ENCODE results near the gene ACOT11. TPM values are rescaled to one million over a fixed set of nuclear protein-coding genes. Genes with fewer than 3 reads are reported as not detected.

Gene ACOT11
- total and polyA plus RNA-seq, 4 donors = 2.8 to 13.5 (median 7.9) TPM

- peak; percentile 85 to 89 (median 87) for DNase-seq
These were observed 48.5 kb upstream of the ACOT11 start for GRCh38 chr1:54499360-54500106.

GRCh38 chr1:54500107-54500431 is 48.0 kb upstream of the ACOT11 start:
- Histone ChIP-seq H3K4me3 (no peak overlapping the region), H3K36me3 (ENCODE audit: control insufficient read depth in 4 of 4, insufficient read depth in 4 of 4, low read length in 4 of 4) (no peaks in the 10 kb centered on the region), H3K27me3 (ENCODE audit: control insufficient read depth in 3 of 3, insufficient read depth in 3 of 3, low read length in 2 of 3) (no peaks in the 10 kb centered on the region), H3K27ac (ENCODE audit: low read depth in 1 of 2, low read length in 1 of 2) (no peak overlapping the region), H3K9ac (ENCODE audit: insufficient read depth in 1 of 2, low read length in 2 of 2) (no peak overlapping the region), H3K9me3 (ENCODE audit: control insufficient read depth in 4 of 4, insufficient read depth in 3 of 4, low read length in 3 of 4) (peaks cover 0 to 4% (median 2%) of the 10 kb centered on the region in 4 donors), H3K4me1 (ENCODE audit: control insufficient read depth in 5 of 5, insufficient read depth in 5 of 5, low read length in 5 of 5) (peaks cover 0 to 18% (median 0%) of the 10 kb centered on the region in 5 donors)
- TF ChIP-seq, protein P1, sequence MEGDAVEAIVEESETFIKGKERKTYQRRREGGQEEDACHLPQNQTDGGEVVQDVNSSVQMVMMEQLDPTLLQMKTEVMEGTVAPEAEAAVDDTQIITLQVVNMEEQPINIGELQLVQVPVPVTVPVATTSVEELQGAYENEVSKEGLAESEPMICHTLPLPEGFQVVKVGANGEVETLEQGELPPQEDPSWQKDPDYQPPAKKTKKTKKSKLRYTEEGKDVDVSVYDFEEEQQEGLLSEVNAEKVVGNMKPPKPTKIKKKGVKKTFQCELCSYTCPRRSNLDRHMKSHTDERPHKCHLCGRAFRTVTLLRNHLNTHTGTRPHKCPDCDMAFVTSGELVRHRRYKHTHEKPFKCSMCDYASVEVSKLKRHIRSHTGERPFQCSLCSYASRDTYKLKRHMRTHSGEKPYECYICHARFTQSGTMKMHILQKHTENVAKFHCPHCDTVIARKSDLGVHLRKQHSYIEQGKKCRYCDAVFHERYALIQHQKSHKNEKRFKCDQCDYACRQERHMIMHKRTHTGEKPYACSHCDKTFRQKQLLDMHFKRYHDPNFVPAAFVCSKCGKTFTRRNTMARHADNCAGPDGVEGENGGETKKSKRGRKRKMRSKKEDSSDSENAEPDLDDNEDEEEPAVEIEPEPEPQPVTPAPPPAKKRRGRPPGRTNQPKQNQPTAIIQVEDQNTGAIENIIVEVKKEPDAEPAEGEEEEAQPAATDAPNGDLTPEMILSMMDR (IDR thresholded peaks at IDR 0.05; ENCODE audit: control extremely low read depth, extremely low read depth) = no peak
- 55 to 61% methylated on average over 10 of the region's 10 CpGs for WGBS, 2 donors
- ATAC-seq (ENCODE audit: insufficient read depth, low FRiP score) (no peak), DNase-seq (no peak)

More at GRCh38 chr1:54499360-54500106, 48.5 kb upstream of the ACOT11 start:
- ATAC-seq (ENCODE audit: insufficient read depth, low FRiP score) = no peak
- Histone ChIP-seq H3K4me3 (no peak overlapping the region), H3K9me3 (ENCODE audit: control insufficient read depth in 4 of 4, insufficient read depth in 3 of 4, low read length in 3 of 4) (peaks cover 0 to 4% (median 2%) of the 10 kb centered on the region in 4 donors), H3K9ac (ENCODE audit: insufficient read depth in 1 of 2, low read length in 2 of 2) (no peak overlapping the region), H3K27ac (ENCODE audit: low read depth in 1 of 2, low read length in 1 of 2) (no peak overlapping the region), H3K27me3 (ENCODE audit: control insufficient read depth in 3 of 3, insufficient read depth in 3 of 3, low read length in 2 of 3) (no peaks in the 10 kb centered on the region), H3K36me3 (ENCODE audit: control insufficient read depth in 4 of 4, insufficient read depth in 4 of 4, low read length in 4 of 4) (no peaks in the 10 kb centered on the region), H3K4me1 (ENCODE audit: control insufficient read depth in 5 of 5, insufficient read depth in 5 of 5, low read length in 5 of 5) (peaks cover 0 to 18% (median 0%) of the 10 kb centered on the region in 5 donors)
- TF ChIP-seq, protein P1 (IDR thresholded peaks at IDR 0.05; ENCODE audit: control extremely low read depth, extremely low read depth) = no peak
- WGBS, 2 donors = 2% methylated on average over 45 to 50 of the region's 50 CpGs

- no peak overlapping the region for H3K4me3 ChIP-seq
These were observed 46.2 kb upstream of the ACOT11 start for GRCh38 chr1:54501849-54502248.

More at GRCh38 chr1:54501849-54502248, 46.2 kb upstream of the ACOT11 start:
- 78 to 93% methylated on average over 5 of the region's 5 CpGs for WGBS, 2 donors
- no peaks in the 10 kb centered on the region for H3K27me3 ChIP-seq (ENCODE audit: control insufficient read depth in 3 of 3, insufficient read depth in 3 of 3, low read length in 2 of 3)
- TF ChIP-seq, protein P1 (IDR thresholded peaks at IDR 0.05; ENCODE audit: control extremely low read depth, extremely low read depth) = no peak
- no peak overlapping the region for H3K27ac ChIP-seq (ENCODE audit: low read depth in 1 of 2, low read length in 1 of 2)
- no peak for DNase-seq
- H3K9ac ChIP-seq (ENCODE audit: insufficient read depth in 1 of 2, low read length in 2 of 2) = no peak overlapping the region
- H3K9me3 ChIP-seq (ENCODE audit: control insufficient read depth in 4 of 4, insufficient read depth in 3 of 4, low read length in 3 of 4) = peaks cover 0 to 4% (median 0%) of the 10 kb centered on the region in 4 donors
- peaks cover 0 to 18% (median 0%) of the 10 kb centered on the region in 5 donors for H3K4me1 ChIP-seq (ENCODE audit: control insufficient read depth in 5 of 5, insufficient read depth in 5 of 5, low read length in 5 of 5)
- ATAC-seq (ENCODE audit: insufficient read depth, low FRiP score) = no peak
- no peaks in the 10 kb centered on the region for H3K36me3 ChIP-seq (ENCODE audit: control insufficient read depth in 4 of 4, insufficient read depth in 4 of 4, low read length in 4 of 4)
